NK-92 treated with Interleukin-12 subunit alpha and Interleukin-12 subunit beta, amount 100 ng/mL, for 24 hours (cell line): Measurements from ENCODE around the gene TENT5C.
A peak's percentile ranks its signal among the peaks of the same experiment; 100 is the strongest.

Experiments used
- DNase-seq: peaks from one replicate; lab custom pipeline; 2025; lab: John Stamatoyannopoulos, UW

TENT5C gene

GRCh38 chr1:117657949-117658660 lies 52.3 kb downstream of the TENT5C start:
- DNase-seq: no peak

GRCh38 chr1:117658676-117659075 lies 52.8 kb downstream of the TENT5C start:
- DNase-seq: peak; percentile 61

GRCh38 chr1:117659550-117660270 lies 53.9 kb downstream of the TENT5C start:
- DNase-seq: peak; percentile 48

GRCh38 chr1:117660271-117660965 lies 54.6 kb downstream of the TENT5C start:
- DNase-seq: no peak

- no peak for DNase-seq
These were observed 55.2 kb downstream of the TENT5C start for GRCh38 chr1:117661027-117661426.

DNA sequence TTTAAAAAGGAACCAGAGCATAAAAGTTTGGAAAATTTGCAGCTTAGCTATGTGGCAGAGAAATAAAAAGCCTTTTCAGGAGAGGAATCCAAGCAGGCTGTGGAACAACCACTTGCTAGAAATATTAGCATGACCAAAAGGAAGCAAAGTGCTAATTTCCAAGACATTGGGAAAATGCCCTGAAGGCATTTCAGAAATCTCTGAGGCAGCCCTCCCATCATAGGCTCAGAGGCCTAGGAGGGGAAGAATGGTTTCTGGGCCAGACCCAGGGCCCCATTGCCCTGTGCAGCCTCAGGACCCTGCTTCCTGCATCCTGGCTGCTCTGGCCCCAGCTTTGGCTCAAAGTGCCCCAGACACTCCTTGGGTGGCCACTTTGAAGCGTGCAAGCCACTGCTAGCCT lies 56.8 kb downstream of the TENT5C start:
- DNase-seq: no peak

- no peak for DNase-seq
These were observed 57.5 kb downstream of the TENT5C start for GRCh38 chr1:117663156-117663902.

- peak; percentile 53 for DNase-seq
These were observed 58.5 kb downstream of the TENT5C start for GRCh38 chr1:117664314-117664713.

- DNase-seq: no peak
These were observed 59.9 kb downstream of the TENT5C start for GRCh38 chr1:117665556-117666270.

GRCh38 chr1:117669572-117669971 lies 63.7 kb downstream of the TENT5C start:
- DNase-seq: no peak

GRCh38 chr1:117670976-117671780 lies 65.3 kb downstream of the TENT5C start:
- no peak for DNase-seq

DNA sequence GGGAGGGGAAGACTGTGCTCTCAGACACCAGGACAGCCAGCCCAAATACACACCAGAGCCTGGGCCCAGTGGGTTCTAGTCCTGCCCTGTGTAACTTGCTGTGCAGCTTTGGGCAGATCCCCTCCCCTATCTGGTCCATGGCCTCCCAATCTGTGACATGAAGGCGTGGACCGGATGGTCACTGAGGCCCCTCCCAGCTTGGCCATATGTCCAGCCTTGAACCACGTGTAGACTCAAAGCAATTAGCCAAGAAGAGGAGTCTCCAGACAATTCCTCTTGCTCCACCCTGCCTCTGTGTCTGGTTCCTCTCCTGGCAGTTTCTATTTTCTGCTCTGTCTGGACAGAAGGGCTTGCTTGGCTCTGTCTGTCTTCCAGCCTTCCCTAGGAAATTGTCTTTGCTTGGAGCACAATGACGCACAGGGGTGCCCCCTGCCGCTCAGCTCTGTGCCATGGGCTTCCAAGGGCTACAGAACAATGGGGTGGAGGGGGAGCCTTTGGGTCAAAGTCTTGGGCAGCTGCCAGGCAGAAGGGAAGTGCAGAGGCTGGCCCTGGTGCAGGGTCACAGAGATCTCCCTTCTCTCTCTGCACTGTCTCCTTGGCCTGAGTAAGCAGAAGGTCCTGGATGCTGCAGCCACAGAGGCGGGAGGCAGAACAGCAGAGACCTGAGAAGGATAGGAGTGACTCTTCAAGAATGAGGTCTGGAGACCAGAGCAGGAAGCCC lies 66.1 kb downstream of the TENT5C start:
- no peak for DNase-seq

- DNase-seq: no peak
These were observed 66.9 kb downstream of the TENT5C start for GRCh38 chr1:117672756-117673155.

- no peak for DNase-seq
These were observed 67.6 kb downstream of the TENT5C start for GRCh38 chr1:117673405-117673804.

DNA sequence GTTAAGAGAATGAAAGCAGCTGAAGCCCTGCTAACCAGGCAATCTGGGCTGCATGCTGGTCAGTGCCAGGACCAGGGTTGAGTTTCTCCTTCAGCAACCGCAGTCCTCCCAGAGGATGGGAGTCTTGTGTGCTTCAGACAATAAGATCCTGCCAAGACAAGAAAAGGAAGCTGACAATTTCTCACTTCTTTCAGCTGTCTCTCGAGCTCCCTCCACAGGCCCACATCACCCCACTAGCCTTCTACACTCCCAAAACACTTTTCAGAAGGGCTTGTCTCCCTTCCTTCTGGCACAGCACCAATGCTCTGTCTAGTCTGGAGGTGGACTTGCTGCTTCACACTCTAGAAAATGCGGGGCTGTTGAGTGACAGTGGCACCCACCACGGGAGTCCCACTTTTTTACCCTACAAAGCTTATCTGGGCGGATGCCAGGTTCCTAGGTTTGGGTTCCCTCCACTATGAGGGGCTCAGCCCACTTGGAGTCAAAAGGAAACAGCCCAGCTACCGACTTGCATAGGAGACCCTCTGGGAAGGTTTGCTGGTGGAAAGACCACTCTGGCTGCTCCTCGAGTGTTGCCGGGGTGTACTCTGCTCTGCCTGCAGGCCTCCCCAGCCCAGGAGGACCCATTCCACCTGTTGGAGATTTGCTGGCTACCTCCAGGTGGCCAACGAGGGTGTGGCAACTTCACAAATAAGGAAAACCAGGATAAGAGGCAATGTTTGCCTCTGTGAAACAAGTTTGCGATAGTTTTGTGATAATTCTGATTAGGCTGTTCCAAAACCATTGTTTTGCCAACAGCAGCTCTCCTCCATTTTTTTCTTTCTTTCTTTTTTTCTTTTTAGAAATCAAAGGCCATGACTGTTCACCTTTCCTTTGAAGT lies 68.9 kb downstream of the TENT5C start:
- DNase-seq: peak; percentile 43

DNA sequence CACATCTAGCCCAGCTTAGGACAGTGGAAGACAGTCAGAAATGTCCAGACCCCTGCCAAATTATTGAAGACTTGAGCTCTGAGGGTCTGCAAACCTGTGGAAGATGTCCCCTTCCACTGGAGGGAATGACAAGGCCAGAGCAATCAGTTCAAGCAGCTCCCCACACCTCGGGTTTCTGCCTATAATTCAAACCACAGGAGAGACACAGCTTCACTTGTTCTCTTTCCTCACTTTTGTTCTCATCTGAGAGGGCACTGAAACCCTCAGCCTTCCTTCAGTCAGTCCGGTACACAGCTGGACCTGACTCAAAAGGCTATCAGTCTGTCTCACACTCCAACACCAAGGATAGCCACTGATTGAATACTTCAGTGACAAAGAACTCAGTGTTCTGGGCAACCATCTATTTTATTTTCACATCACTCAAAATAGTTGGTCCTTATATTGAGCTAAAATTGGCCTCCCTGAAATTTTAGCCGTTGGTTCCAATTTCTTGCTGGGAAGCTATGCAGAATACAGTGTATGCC lies 70.1 kb downstream of the TENT5C start:
- no peak for DNase-seq

- DNase-seq: no peak
These were observed 70.8 kb downstream of the TENT5C start for GRCh38 chr1:117676615-117677130.
